HG02943 (cell line): ENCODE data around the gene GPER1.

ENCODE experiments used
- ATAC-seq: cut with Tn5 transposase; IDR thresholded peaks from one replicate; pipeline ENCODE4 v1.9.1; 2021; ENCODE audit warnings: mild to moderate bottlenecking, low read depth, moderate library complexity; ENCODE audit not compliant: unreplicated experiment

The GPER1 gene

GRCh38 chr7:1086588-1087464 lies 1.1 kb upstream of the GPER1 start:
- ATAC-seq: peak; percentile 59

DNA sequence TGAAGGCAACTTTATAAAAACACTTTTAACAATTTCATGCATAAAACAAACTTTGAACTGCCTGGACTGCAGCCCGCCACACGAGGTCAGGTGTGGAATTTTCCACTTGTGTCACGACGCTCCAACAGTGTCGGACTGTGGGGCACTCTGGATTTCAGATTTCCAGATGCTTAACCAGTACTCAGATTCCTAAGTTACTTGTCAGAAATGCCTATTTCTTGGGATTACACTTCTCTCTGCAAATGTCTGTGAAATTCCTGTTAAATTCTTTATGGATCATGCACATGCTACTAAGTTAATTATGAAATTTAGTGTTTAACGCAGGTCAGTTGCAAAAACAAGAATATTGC lies 473 bp upstream of the GPER1 start:
- no peak for ATAC-seq

GRCh38 chr7:1090236-1090635 lies 2.3 kb downstream of the GPER1 start:
- ATAC-seq: no peak

DNA sequence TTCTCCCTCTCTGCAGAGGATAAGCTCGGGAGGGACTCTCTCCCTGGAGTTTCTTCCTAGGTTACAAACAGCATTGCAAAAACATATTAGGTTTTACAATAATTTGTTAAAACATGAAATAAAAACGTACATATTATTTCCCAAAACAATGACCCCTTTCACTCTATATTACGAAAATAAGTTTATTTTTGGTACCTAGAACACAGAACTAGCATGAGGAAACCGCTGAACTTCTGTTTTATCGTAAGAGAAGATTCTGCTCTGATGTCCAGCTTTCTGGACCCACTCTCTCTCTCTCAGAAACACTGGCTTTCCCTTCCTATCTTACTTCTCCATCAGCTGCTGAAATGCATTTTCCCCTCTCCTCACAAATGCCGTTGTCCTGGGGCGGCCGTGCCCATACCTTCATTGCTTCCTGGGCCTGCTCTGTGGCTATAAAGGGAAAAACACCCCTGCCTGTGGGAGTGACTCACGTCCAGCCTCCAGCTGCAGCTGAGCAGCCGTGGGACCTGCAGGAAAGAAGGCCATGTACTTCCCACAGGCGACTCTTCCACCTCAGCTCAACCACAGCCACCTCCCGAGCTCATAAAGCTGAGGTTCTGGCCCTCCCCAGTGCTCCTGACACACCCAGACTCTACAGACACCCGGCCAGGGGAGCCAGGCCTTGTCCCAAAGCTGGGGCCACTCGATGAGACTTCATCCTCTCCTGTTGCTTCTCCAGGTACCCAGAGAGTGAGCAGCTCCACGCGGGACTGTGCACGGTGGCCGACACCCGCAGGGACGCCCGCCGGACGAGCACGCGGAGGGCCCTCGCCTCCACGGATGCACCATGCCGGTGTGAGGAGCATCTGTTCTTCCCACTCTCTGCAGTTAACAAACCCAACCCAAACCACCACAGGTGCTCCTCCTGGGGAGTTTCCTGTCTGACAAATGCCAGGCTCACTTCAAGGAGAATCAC lies 3.1 kb downstream of the GPER1 start:
- no peak for ATAC-seq

DNA sequence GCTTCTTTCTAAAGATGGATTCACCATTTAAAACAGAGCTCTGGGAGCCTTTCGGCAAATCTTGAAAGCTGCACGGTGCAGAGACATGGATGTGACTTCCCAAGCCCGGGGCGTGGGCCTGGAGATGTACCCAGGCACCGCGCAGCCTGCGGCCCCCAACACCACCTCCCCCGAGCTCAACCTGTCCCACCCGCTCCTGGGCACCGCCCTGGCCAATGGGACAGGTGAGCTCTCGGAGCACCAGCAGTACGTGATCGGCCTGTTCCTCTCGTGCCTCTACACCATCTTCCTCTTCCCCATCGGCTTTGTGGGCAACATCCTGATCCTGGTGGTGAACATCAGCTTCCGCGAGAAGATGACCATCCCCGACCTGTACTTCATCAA lies 3.7 kb downstream of the GPER1 start:
- no peak for ATAC-seq

DNA sequence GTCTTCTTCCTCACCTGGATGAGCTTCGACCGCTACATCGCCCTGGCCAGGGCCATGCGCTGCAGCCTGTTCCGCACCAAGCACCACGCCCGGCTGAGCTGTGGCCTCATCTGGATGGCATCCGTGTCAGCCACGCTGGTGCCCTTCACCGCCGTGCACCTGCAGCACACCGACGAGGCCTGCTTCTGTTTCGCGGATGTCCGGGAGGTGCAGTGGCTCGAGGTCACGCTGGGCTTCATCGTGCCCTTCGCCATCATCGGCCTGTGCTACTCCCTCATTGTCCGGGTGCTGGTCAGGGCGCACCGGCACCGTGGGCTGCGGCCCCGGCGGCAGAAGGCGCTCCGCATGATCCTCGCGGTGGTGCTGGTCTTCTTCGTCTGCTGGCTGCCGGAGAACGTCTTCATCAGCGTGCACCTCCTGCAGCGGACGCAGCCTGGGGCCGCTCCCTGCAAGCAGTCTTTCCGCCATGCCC lies 4.3 kb downstream of the GPER1 start:
- ATAC-seq: no peak

DNA sequence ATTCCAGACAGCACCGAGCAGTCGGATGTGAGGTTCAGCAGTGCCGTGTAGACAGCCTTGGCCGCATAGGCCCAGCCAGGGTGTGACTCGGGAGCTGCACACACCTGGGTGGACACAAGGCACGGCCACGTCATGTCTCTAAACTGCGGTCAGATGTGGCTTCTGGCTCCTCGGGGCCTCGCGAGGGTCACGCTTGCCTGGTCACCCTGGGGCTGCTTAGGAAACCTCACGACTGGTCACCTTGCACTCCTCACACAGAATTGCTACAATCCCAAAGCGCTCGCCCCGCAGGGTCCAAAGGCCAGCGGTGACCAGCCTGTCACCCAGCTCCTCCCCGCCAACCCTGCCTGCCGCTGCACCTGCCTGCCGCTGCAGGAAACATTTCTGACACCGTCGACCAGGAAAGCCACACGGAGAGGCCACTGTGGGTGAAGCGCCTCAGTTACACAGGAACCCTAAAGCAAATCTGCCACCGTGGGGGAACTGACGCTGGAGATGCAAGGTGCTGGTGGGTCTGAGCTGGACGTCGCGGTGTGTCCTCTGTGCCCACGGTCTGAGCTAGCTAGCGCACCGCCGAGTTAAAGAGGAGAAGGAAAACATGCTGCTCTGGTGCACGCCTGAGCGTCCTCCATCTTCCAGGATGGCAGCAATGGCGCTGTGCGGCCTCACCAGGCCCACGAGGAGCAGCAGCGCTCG lies 5.0 kb downstream of the GPER1 start:
- no peak for ATAC-seq

- ATAC-seq: no peak
Observed at GRCh38 chr7:1093502-1093843, 5.6 kb downstream of the GPER1 start.

- ATAC-seq: no peak
Observed at GRCh38 chr7:1093916-1094508, 6.1 kb downstream of the GPER1 start.

- no peak for ATAC-seq
Observed at GRCh38 chr7:1094870-1095269, 7.0 kb downstream of the GPER1 start.

DNA sequence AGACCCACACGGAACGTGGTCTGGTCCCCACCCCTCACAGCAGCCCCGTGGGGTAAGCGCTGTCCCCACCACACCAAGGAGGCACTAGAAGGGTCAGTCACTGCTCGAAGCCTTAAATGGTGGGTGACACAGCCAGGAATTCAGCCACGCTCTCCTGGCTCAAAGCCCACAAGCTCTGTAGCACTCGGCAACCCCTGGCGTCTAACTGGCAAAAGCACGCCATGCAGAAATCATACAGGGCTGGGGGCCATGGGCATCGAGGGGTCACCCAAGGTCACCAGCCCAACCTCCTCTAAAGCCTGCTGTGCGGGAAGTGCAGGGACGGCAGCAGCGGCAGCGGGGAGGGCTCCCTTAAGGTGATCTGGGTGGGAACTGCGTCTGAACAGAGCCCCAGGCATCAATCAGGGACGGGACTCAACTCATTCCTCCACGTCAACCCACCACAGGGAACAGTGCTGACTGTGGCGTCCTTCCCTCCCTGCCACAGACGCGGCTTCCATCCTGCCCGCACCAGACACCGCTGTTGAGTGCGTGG lies 7.8 kb downstream of the GPER1 start:
- ATAC-seq: no peak

- no peak for ATAC-seq
Observed at GRCh38 chr7:1096156-1097119, 8.5 kb downstream of the GPER1 start.

GRCh38 chr7:1097120-1097504 lies 9.2 kb downstream of the GPER1 start:
- no peak for ATAC-seq

DNA sequence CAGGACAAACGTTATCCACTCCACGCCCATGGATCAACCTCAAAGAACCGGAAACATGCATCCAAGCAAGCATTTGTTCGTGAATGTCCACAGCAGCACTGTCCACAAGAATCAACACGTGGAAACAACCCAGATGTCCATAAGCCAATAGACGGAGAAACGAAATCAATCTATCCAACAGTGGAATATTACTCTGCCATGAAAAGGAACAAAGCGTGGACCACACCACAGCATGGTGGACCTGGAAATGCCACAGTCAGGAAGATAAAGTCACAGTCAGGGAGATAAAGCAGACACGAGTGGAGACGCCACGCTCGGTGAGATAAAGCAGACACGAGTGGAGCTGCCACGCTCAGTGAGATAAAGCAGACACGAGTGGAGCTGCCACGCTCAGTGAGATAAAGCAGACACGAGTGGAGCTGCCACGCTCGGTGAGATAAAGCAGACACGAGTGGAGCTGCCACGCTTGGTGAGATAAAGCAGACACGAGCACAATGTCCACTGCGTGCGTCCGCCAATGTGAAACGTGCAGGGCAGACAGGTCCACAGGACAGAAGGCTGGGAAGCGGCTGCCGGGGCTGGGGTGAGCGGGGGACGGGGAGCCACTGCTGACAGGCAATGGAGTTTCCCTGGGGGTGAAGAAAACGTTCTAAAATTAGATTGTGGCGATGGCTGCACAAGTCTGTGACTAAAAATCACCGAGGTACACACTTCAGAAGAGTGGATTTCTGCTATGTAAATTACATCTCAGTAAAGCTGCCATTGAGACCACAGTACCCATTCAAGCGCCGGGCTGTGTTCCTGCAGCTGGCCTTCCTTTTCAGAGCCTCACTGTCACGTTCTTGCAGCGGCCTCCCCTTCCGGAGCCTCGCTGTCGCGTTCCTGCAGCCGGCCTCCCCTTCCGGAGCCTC lies 10.6 kb downstream of the GPER1 start:
- no peak for ATAC-seq

DNA sequence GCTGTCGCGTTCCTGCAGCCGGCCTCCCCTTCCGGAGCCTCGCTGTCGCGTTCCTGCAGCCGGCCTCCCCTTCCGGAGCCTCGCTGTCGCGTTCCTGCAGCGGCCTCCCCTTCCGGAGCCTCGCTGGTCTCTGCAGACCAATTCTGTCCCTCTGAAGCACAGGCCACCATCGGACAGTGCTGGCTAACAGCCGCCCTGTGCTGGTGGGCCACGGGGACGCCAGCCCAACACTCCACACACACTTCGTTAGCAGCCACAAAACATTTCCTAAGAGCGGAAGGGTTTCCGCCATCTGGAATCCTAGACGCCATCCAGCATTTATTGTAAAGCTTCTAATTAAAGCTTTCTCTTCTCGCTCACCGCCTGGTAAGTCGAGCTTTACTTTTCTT lies 11.2 kb downstream of the GPER1 start:
- ATAC-seq: no peak

DNA sequence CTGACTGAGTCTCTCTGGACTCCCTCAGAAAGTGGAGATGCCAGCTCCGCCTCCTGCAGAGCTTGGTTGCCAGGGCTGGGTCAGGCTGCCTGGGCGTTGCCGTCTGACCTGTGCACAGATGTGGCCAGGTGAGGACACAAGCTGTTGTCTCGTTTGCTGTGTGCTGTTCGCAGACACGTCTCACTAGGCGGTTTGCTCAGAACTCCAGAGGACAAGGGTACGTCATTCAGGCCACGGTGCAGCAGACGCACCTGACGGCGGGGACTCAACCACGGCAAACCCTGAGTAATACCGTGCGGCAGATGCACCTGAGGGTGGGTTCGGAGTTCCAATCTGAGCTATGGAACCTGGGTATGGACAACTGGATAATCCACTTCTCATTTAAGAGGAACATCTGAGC lies 11.7 kb downstream of the GPER1 start:
- ATAC-seq: no peak

DNA sequence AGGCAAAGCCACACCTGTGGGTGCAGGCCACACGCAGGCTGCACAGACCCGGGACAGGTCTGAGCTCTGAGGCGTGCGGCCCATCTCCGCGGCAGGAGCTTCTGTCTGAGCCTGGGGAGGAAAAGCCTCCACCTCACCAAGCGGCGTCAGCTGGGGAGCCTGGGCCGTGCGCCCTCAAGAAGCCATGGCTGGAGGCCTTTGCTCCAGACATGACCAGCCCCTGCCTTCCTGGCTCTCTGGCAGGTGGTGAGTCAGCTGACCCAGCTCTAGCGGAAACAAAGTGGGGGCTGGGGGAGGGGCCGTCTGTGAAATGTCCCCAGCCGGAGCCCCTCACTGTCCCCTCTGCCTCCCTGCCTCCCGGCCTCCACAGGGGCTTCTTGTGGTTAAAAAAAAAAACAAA lies 12.5 kb downstream of the GPER1 start:
- no peak for ATAC-seq

GRCh38 chr7:1100834-1101562 lies 13.1 kb downstream of the GPER1 start:
- no peak for ATAC-seq
